GM12878 (cell line): ENCODE measurements around the gene ZNF716. TPM values are rescaled to one million over a fixed set of nuclear protein-coding genes. Genes with fewer than 3 reads are reported as not detected.

ENCODE experiments used
- ATAC-seq: fragments of 200-7000 bp; cut with Tn5 transposase; 3 replicates; pipeline ENCODE4 v1.9.1; 2020; ENCODE audit warnings: mild to moderate bottlenecking, moderate library complexity
- BruUV-seq: library from RNA; stranded (reverse); fragments of 400-500 nt; replicated peaks from 2 replicates; lab custom pipeline; 2021; lab: Mats Ljungman, UMichigan
- CTCF ChIA-PET: fragments of 300-600 bp; sonication (Branson Sonifier 250); formaldehyde crosslinking; extraction: SDS; loops from one replicate; lab custom pipeline; 2021; ENCODE audit warnings: inconsistent platforms; lab: Yijun Ruan, JAX
- POLR2A ChIA-PET: fragments of 350-600 bp; formaldehyde crosslinking; extraction: SDS; loops from one replicate; lab custom pipeline; 2021; ENCODE audit warnings: inconsistent platforms; lab: Charles Lee
- RAD21 ChIA-PET: fragments of 300-600 bp; sonication (Branson Sonifier 250); formaldehyde crosslinking; loops from one replicate; lab custom pipeline; 2023; ENCODE audit warnings: antibody characterized with exemption; ENCODE audit not compliant: unreplicated experiment; lab: Charles Lee
- SMC1A ChIA-PET: fragments of 300-600 bp; sonication (Branson Sonifier 250); formaldehyde crosslinking; loops from one replicate; lab custom pipeline; 2023; ENCODE audit not compliant: unreplicated experiment, uncharacterized antibody; lab: Charles Lee
- DNase-seq: peaks from one replicate; pipeline ENCODE4 v3.0.0-alpha.2; 2011; ENCODE audit warnings: low read depth, low spot score
- FAIRE-seq: peaks from 3 replicates; lab custom pipeline; 2011; peaks lifted over from hg19 to GRCh38; lab: Jason Lieb, UNC
- H2AFZ ChIP-seq: 2 replicates; pipeline ENCODE4 v1.6.0; 2011; ENCODE audit warnings: low read depth, low read length, control low read depth; ENCODE audit not compliant: control insufficient read depth
- H3K27ac ChIP-seq: 2 replicates; pipeline ENCODE4 v1.5.1; 2011; ENCODE audit warnings: control low read depth; ENCODE audit not compliant: control insufficient read depth, insufficient read depth
- H3K27me3 ChIP-seq, 2 experiments: replicated peaks in 1 of 2; 2 replicates each; pipeline versions ENCODE4 v1.6.0 to v1.6.1; 2011; ENCODE audit warnings: low read length in 1 of 2; ENCODE audit not compliant: control insufficient read depth in 2 of 2, insufficient read depth in 2 of 2
- H3K36me3 ChIP-seq, 2 experiments: 2 replicates each; pipeline ENCODE4 v1.5.1; 2011; ENCODE audit warnings: low read length in 1 of 2; ENCODE audit not compliant: control insufficient read depth in 2 of 2, insufficient read depth in 2 of 2
- H3K4me1 ChIP-seq: 2 replicates; pipeline ENCODE4 v1.6.1; 2011; ENCODE audit warnings: mild to moderate bottlenecking, low read length, moderate library complexity, mixed read lengths; ENCODE audit not compliant: control insufficient read depth, insufficient read depth
- H3K4me2 ChIP-seq: 2 replicates; pipeline ENCODE4 v1.6.0; 2011; ENCODE audit warnings: control low read depth; ENCODE audit not compliant: control insufficient read depth, insufficient read depth
- H3K4me3 ChIP-seq: fragments of 200-600 bp; sonication (generic); 2 replicates; pipeline ENCODE4 v1.5.1; 2016
- H3K79me2 ChIP-seq: 2 replicates; pipeline ENCODE4 v1.6.0; 2011; ENCODE audit warnings: low read length; ENCODE audit not compliant: control insufficient read depth, insufficient read depth
- H3K9ac ChIP-seq: 2 replicates; pipeline ENCODE4 v1.8.0; 2011; ENCODE audit warnings: low read length, control low read depth, mixed read lengths; ENCODE audit not compliant: control insufficient read depth, insufficient read depth
- H3K9me3 ChIP-seq: replicated peaks from 3 replicates; pipeline ENCODE4 v1.5.1; 2011; ENCODE audit warnings: mild to moderate bottlenecking, low read length; ENCODE audit not compliant: control insufficient read depth, insufficient read depth
- H4K20me1 ChIP-seq: 2 replicates; pipeline ENCODE4 v1.6.0; 2011; ENCODE audit not compliant: control insufficient read depth, insufficient read depth
- CEBPZ ChIP-seq: fragments of 150-350 bp; IDR thresholded peaks from 2 replicates; pipeline ENCODE4 v1.6.1; 2016; ENCODE audit warnings: low read depth, low read length
- HDGF ChIP-seq: fragments of 450-650 bp; IDR thresholded peaks from 2 replicates; pipeline ENCODE4 v1.6.1; 2016; ENCODE audit warnings: antibody characterized with exemption
- IKZF1 ChIP-seq: fragments of 450-650 bp; conservative IDR thresholded peaks from 2 replicates; pipeline ENCODE4 v1.6.1; 2017; ENCODE audit warnings: antibody characterized with exemption, mild to moderate bottlenecking
- IKZF2 ChIP-seq, 2 experiments: fragments of 450-650 bp; IDR thresholded peaks; 2 replicates each; pipeline ENCODE4 v1.6.1; 2017; ENCODE audit warnings: mild to moderate bottlenecking in 2 of 2, moderate library complexity in 2 of 2
- NFYB ChIP-seq: IDR thresholded peaks from 2 replicates; pipeline ENCODE4 v1.6.1; 2011; ENCODE audit warnings: low read depth, mild to moderate bottlenecking, low read length, improper control_type of control experiment, moderate library complexity; ENCODE audit not compliant: insufficient read depth
- POLR2A ChIP-seq: IDR thresholded peaks from 2 replicates; pipeline ENCODE4 v1.6.1; 2011; ENCODE audit warnings: low read depth, mild to moderate bottlenecking, low read length
- SP1 ChIP-seq: IDR thresholded peaks from one replicate; pipeline ENCODE4 v1.6.1; 2011; ENCODE audit warnings: low read depth, low read length
- WGBS: methylation state at CpG from one replicate; pipeline ENCODE4 v1.1.6; 2016; ENCODE audit warnings: low lambda C conversion rate; ENCODE audit not compliant: insufficient replicate concordance, insufficient coverage; ENCODE audit errors: missing lambda C conversion rate; 5-methylcytosine and 5-hydroxymethylcytosine counted together
- in situ Hi-C: fragments of 300-500 bp; cut with MboI; formaldehyde crosslinking; loops from 9 replicates; pipeline ENCODE4 v1.14.3; 2018; ENCODE audit warnings: mixed read lengths
- intact Hi-C: fragments of 100-400 bp; cut with micrococcal nuclease; formaldehyde crosslinking; loops from one replicate; pipeline ENCODE4 v1.14.2; 2022; ENCODE audit not compliant: unreplicated experiment
- polyA plus RNA-seq, 11 experiments: library from polyadenylated mRNA; depleted of rRNA in 4 of 11; unstranded in 6 of 11; stranded (reverse) in 5 of 11; fragments of >200 nt; fragmentation: Nextera tagmentation in 4 of 11; fragmentation: Illumina TruSeq in 1 of 11; extraction: Ambion mirVana in 4 of 11; extraction: Trizol in 1 of 11; gene quantifications; 1 replicate in 1 of 11; 2 replicates in 10 of 11; pipeline versions ENCODE4 v1.2.1 to v1.2.3, GENCODE V29; 2011 to 2016; ENCODE audit warnings: inconsistent platforms in 2 of 11, missing spikeins in 2 of 11, low read depth in 1 of 11
- total RNA-seq, 4 experiments: library from RNA; depleted of rRNA in 3 of 4; stranded (reverse); fragments of >200 nt in 3 of 4; fragmentation: Illumina TruSeq in 1 of 4; extraction: Trizol in 1 of 4; gene quantifications; 2 replicates each; pipeline versions ENCODE4 v1.2.1 to v1.2.3, GENCODE V29; 2013 to 2021
- TF ChIP-seq, protein P1 (sequence below): fragments of 450-650 bp; IDR thresholded peaks from 2 replicates; pipeline ENCODE4 v1.6.1; 2017; ENCODE audit warnings: low read depth, mild to moderate bottlenecking, moderate library complexity

The ZNF716 gene
- total and polyA plus RNA-seq, 10 of the 15 experiments (the other 5 are each of a cell fraction or from before 2014, with no cell fraction given): not detected

DNA sequence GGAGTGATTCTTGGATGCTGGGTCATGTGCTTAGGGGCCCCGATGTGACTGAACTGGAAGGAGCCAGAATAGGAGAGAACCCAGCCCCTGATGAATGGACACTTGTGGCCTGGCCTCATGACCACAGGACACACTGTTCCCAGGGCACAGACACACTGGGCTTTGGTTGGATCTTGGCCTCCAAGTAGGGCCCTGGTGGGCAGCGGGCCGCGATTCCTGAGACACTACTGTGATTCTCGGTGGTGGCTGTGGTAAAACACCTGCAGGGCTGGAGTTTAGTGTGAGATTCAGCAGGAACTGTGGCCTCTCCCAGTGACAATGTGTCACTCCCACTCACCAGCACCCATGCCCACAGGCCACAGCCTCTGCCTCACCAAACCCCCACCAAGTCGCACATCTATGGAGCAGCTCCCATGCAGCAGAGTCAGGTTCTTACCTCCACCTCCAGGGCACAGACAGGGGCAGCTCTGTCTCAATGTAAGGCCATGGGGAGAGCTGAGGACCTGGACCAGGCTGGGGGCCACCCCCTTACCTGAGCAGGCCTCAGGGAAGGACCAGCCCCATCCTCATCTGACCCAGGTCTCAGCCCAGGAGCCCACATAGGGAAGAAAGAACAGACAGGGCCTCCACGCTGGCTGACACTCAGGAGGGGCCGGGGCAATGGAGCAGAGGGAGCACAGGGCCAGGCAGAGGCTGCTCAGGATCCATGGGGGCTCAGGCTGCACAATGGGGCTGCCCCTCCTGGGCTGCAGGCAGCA is 33.2 kb upstream of the ZNF716 start:
- in situ Hi-C loops (no loop called here), intact Hi-C loops (no loop called here)
- CTCF ChIA-PET: no interaction called here
- no peak for TF ChIP-seq SP1
- TF ChIP-seq POLR2A: no peak
- no peak for TF ChIP-seq CEBPZ
- no peak for TF ChIP-seq IKZF1
- TF ChIP-seq, protein P1, sequence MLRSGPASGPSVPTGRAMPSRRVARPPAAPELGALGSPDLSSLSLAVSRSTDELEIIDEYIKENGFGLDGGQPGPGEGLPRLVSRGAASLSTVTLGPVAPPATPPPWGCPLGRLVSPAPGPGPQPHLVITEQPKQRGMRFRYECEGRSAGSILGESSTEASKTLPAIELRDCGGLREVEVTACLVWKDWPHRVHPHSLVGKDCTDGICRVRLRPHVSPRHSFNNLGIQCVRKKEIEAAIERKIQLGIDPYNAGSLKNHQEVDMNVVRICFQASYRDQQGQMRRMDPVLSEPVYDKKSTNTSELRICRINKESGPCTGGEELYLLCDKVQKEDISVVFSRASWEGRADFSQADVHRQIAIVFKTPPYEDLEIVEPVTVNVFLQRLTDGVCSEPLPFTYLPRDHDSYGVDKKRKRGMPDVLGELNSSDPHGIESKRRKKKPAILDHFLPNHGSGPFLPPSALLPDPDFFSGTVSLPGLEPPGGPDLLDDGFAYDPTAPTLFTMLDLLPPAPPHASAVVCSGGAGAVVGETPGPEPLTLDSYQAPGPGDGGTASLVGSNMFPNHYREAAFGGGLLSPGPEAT: no peak
- TF ChIP-seq NFYB: no peak
- no peak for TF ChIP-seq HDGF
- no peak for TF ChIP-seq IKZF2 (IDR thresholded peaks at IDR 0.05)
- DNase-seq (no peak), ATAC-seq (no peak), FAIRE-seq (no peak)
- H3K4me2 ChIP-seq: no peak overlapping the region
- no peak overlapping the region for H2AFZ ChIP-seq
- POLR2A ChIA-PET: no interaction called here
- 47% methylated on average over 8 of the region's 8 CpGs for WGBS
- BruUV-seq: no TSS peak
- H3K4me3 ChIP-seq: no peak overlapping the region
- H3K79me2 ChIP-seq: no peaks in the 10 kb centered on the region
- H3K36me3 ChIP-seq: no peaks in the 10 kb centered on the region
- H3K9me3 ChIP-seq: no peaks in the 10 kb centered on the region; the same call in 2 of the 3 replicates
- no peaks in the 10 kb centered on the region for H3K4me1 ChIP-seq
- RAD21 ChIA-PET: no interaction called here
- H3K9ac ChIP-seq: no peak overlapping the region
- H4K20me1 ChIP-seq: no peaks in the 10 kb centered on the region
- H3K27me3 ChIP-seq: no peaks in the 10 kb centered on the region
- H3K27ac ChIP-seq: no peak overlapping the region
- SMC1A ChIA-PET: no interaction called here
